Vagina (tissue), 2 donors: ENCODE results near the gene FAAP20.

Experiments
- POLR2A ChIP-seq, 2 donors: fragments of 450-650 bp; IDR thresholded peaks; one replicate each; pipeline ENCODE4 v1.6.1; 2017; ENCODE audit warnings: antibody characterized with exemption in 2 of 2, mild to moderate bottlenecking in 2 of 2, moderate library complexity in 2 of 2
- POLR2AphosphoS5 ChIP-seq, 2 donors: sonication (generic); formaldehyde crosslinking; IDR thresholded peaks; one replicate each; pipeline ENCODE4 v1.9.0; 2017; ENCODE audit warnings: antibody characterized with exemption in 2 of 2, mild to moderate bottlenecking in 2 of 2, low read depth in 1 of 2; ENCODE audit not compliant: insufficient read depth in 1 of 2
- TF ChIP-seq, protein P1 (sequence below), 3 experiments: fragments of 450-650 bp in 2 of 3; fragments of 200-600 bp in 1 of 3; sonication (generic) in 1 of 3; IDR thresholded peaks; one replicate each; pipeline ENCODE4 v1.5.1; 2017 to 2019; ENCODE audit warnings: antibody characterized with exemption in 3 of 3, mild to moderate bottlenecking in 2 of 3, moderate library complexity in 2 of 3

DNA sequence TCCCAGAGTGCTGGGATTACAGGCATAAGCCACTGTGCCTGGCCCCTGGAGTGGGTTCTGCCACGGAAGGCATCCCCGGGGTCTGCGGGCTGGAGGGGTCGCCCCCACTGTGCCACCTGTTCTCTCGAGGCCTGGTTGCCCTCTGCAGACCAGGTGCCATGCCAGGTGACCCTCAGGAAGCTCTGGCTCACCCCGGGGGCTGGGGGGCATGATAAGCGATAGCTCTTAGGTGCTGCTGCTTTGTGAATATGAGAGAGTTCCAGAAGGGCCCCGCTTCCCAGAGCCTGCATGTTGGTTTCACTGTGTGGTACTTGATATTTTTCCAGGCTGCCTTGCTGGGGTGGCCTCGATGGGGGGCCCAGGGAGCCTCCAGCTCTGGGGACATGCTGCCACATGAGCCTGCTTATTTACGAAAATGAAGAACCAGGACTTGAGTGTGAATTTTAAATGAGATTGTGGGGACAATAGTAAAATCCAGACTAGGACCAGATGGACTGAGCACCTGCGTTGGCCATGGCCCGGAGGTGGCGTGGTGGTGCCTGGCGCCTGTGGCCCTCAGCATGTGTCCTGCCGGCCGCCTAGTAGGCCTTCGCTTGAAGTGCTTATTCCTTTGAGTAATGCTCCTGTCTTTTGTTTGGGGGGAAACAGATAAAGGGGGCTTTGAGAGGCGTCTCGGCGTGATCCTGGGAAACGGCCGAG is 40.9 kb upstream of the FAAP20 start:
- no peak for TF ChIP-seq POLR2A (IDR thresholded peaks at IDR 0.05)
- TF ChIP-seq POLR2AphosphoS5 (IDR thresholded peaks at IDR 0.05; ENCODE audit: insufficient read depth in 1 of 2, low read depth in 1 of 2) = no peak
- TF ChIP-seq, protein P1, sequence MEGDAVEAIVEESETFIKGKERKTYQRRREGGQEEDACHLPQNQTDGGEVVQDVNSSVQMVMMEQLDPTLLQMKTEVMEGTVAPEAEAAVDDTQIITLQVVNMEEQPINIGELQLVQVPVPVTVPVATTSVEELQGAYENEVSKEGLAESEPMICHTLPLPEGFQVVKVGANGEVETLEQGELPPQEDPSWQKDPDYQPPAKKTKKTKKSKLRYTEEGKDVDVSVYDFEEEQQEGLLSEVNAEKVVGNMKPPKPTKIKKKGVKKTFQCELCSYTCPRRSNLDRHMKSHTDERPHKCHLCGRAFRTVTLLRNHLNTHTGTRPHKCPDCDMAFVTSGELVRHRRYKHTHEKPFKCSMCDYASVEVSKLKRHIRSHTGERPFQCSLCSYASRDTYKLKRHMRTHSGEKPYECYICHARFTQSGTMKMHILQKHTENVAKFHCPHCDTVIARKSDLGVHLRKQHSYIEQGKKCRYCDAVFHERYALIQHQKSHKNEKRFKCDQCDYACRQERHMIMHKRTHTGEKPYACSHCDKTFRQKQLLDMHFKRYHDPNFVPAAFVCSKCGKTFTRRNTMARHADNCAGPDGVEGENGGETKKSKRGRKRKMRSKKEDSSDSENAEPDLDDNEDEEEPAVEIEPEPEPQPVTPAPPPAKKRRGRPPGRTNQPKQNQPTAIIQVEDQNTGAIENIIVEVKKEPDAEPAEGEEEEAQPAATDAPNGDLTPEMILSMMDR (IDR thresholded peaks at IDR 0.05) = no peak
